Measurements from ENCODE around the gene GAS2. TPM values are rescaled to one million over a fixed set of nuclear protein-coding genes. Genes with fewer than 3 reads are reported as not detected.

GAS2 gene
- total and polyA plus RNA-seq, 9 of the 15 experiments (the other 6 are each of a cell fraction or from before 2014, with no cell fraction given) = 0.77 to 1.9 (median 1.1) TPM

GRCh38 chr11:22732588-22732987, 66.2 kb downstream of the GAS2 start:
- H3K9me1 ChIP-seq (ENCODE audit: control insufficient read depth, insufficient read depth, low read length) = no peaks in the 10 kb centered on the region
- ChIA-PET CTCF (ENCODE audit: low intra/inter-chr PET ratio) (no interaction called here), POLR2A (interaction anchor here (0.6 kb wide), 1 partner anchor 43 kb away, joined by 3 read pairs; no protein-coding TSS in a partner anchor)
- ATAC-seq (no peak), FAIRE-seq (no peak), DNase-seq (ENCODE audit: extremely low read depth in 1 of 4, low spot score in 3 of 4) (no peak)
- no peak overlapping the region for H3K9ac ChIP-seq (ENCODE audit: insufficient read depth in 1 of 2, low read depth in 2 of 2, low read length in 2 of 2)
- no peak overlapping the region for H2AFZ ChIP-seq (ENCODE audit: low read depth, low read length)
- TF ChIP-seq ZNF165 (CRISPR knock-in tag; IDR thresholded peaks at IDR 0.05; ENCODE audit: borderline replicate concordance) = no peak
- no peak for TF ChIP-seq ZNF436 (CRISPR knock-in tag; IDR thresholded peaks at IDR 0.05)
- BruUV-seq (replicated peaks) = no TSS peak
- H3K79me2 ChIP-seq (ENCODE audit: control insufficient read depth, insufficient read depth, low read length) = no peaks in the 10 kb centered on the region
- 31% methylated on average over 2 of the region's 2 CpGs for WGBS (ENCODE audit: insufficient coverage, low coverage, missing lambda C conversion rate)
- H4K20me1 ChIP-seq (replicated peaks; ENCODE audit: control insufficient read depth, insufficient read depth, low read length) = no peaks in the 10 kb centered on the region
- H3K4me2 ChIP-seq (ENCODE audit: insufficient read depth, low read length) = no peak overlapping the region
- no peaks in the 10 kb centered on the region for H3K27me3 ChIP-seq (ENCODE audit: control insufficient read depth in 2 of 2, insufficient read depth in 2 of 2, low read length in 2 of 2)
- H3K4me1 ChIP-seq (replicated peaks in 1 of 2; ENCODE audit: control insufficient read depth in 2 of 2, insufficient read depth in 2 of 2, low read length in 2 of 2) = no peaks in the 10 kb centered on the region
- in situ Hi-C loops (cut with MboI) (no loop called here), intact Hi-C loops (cut with micrococcal nuclease) (no loop called here)
- H3K4me3 ChIP-seq = no peak overlapping the region
- H3K36me3 ChIP-seq (ENCODE audit: control insufficient read depth, insufficient read depth, low read length) = no peaks in the 10 kb centered on the region
- H3K27ac ChIP-seq (ENCODE audit: extremely low read depth, low read depth, low read length) = no peak overlapping the region
- no peaks in the 10 kb centered on the region for H3K9me3 ChIP-seq (replicated peaks; ENCODE audit: control insufficient read depth, insufficient read depth, low read depth, low read length)

GRCh38 chr11:22733475-22734248, 67.3 kb downstream of the GAS2 start:
- Histone ChIP-seq H3K9ac (ENCODE audit: insufficient read depth in 1 of 2, low read depth in 2 of 2, low read length in 2 of 2) (no peak overlapping the region), H4K20me1 (replicated peaks; ENCODE audit: control insufficient read depth, insufficient read depth, low read length) (no peaks in the 10 kb centered on the region), H3K9me1 (ENCODE audit: control insufficient read depth, insufficient read depth, low read length) (no peaks in the 10 kb centered on the region), H3K9me3 (replicated peaks; ENCODE audit: control insufficient read depth, insufficient read depth, low read depth, low read length) (no peaks in the 10 kb centered on the region), H3K4me3 (no peak overlapping the region), H3K4me1 (replicated peaks in 1 of 2; ENCODE audit: control insufficient read depth in 2 of 2, insufficient read depth in 2 of 2, low read length in 2 of 2) (no peaks in the 10 kb centered on the region), H2AFZ (ENCODE audit: low read depth, low read length) (no peak overlapping the region), H3K36me3 (ENCODE audit: control insufficient read depth, insufficient read depth, low read length) (no peaks in the 10 kb centered on the region), H3K79me2 (ENCODE audit: control insufficient read depth, insufficient read depth, low read length) (no peaks in the 10 kb centered on the region), H3K4me2 (ENCODE audit: insufficient read depth, low read length) (no peak overlapping the region), H3K27ac (ENCODE audit: extremely low read depth, low read depth, low read length) (no peak overlapping the region), H3K27me3 (ENCODE audit: control insufficient read depth in 2 of 2, insufficient read depth in 2 of 2, low read length in 2 of 2) (no peaks in the 10 kb centered on the region)
- DNase-seq (ENCODE audit: extremely low read depth in 1 of 4, low spot score in 3 of 4) (no peak), ATAC-seq (no peak), FAIRE-seq (no peak)
- TF ChIP-seq ZNF436 (CRISPR knock-in tag; IDR thresholded peaks at IDR 0.05) (no peak), BHLHE40 (IDR thresholded peaks at IDR 0.05; ENCODE audit: low read length) (no peak), LEF1 (IDR thresholded peaks at IDR 0.05) (no peak), BDP1 (IDR thresholded peaks at IDR 0.05; ENCODE audit: insufficient read depth, insufficient read length) (no peak), POU5F1 (IDR thresholded peaks at IDR 0.05; ENCODE audit: borderline replicate concordance, low read depth, low read length, partially characterized antibody) (no peak), FOXA3 (CRISPR knock-in tag; conservative IDR thresholded peaks at IDR 0.05 in 1 of 2, IDR thresholded peaks at IDR 0.05 in 1 of 2) (no peak), KAT2B (IDR thresholded peaks at IDR 0.05; ENCODE audit: low read depth, low read length) (no peak), MTF1 (CRISPR knock-in tag; IDR thresholded peaks at IDR 0.05; ENCODE audit: borderline replicate concordance) (no peak), ZNF589 (CRISPR knock-in tag; IDR thresholded peaks at IDR 0.05; ENCODE audit: low read depth) (no peak), IRF2 (CRISPR knock-in tag; IDR thresholded peaks at IDR 0.05) (no peak), ZC3H11A (IDR thresholded peaks at IDR 0.05; ENCODE audit: low read depth, low read length) (no peak)
- WGBS (ENCODE audit: insufficient coverage, low coverage, missing lambda C conversion rate) = 0% methylated on average over 1 of the region's 1 CpG
- in situ Hi-C loops (cut with MboI) (no loop called here), intact Hi-C loops (cut with micrococcal nuclease) (no loop called here)
- POLR2A ChIA-PET = no interaction called here
- CTCF ChIA-PET (ENCODE audit: low intra/inter-chr PET ratio) = no interaction called here
- BruUV-seq (replicated peaks) = no TSS peak

All from K562 (cell line).